Cerebellar cortex (tissue), 1 donor: ENCODE measurements around the gene MAL.

Experiments used
- DNase-seq: peaks from one replicate; pipeline ENCODE4 v3.0.0-alpha.2; 2015; ENCODE audit warnings: low spot score

Gene MAL

DNA sequence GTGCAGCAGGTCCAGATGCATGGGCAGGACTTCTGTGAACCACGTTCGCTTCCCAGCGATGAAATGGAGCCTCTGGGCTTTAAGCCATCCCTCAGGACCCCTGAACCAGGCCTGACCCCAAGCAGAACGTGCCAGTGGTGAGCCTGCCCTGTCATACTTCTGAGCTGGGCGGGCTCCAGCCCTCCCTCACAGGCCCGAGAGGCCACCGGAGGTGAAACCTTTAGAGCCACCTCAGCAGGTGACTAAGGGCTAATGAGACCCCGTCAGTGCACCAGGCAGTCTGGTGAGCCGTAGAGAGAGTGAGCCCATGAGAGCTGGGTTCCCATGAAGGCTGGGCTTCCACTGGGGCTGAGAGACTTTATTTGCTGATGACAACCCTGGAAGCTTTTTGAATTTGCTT, 8.9 kb upstream of the MAL start:
- no peak for DNase-seq

DNA sequence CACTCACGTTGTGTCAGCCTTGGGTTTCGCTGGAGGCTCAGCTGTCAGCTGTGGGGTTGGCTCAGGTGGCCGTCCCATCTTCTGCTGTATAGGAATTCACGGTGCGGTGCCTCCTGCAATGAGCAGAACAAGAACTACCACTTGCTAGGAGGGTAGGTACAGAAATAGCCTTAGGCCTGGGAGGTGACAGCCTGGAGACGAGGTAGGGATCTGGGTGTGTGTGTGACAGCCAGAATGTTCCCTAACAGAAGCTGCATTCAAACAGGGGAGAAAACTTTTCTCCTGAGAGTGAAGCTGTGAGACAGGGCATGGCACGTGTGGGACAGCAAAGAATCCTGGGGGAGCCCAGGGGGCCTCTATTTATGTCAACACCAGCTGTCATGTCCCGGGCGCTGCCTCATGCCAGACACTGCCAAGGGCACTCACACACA, 8.4 kb upstream of the MAL start:
- DNase-seq: no peak

- DNase-seq: no peak
These were observed 7.7 kb upstream of the MAL start for GRCh38 chr2:95017836-95018235.

- DNase-seq: no peak
These were observed 7.2 kb upstream of the MAL start for GRCh38 chr2:95018301-95018700.

- no peak for DNase-seq
These were observed 6.5 kb upstream of the MAL start for GRCh38 chr2:95018861-95019550.

DNA sequence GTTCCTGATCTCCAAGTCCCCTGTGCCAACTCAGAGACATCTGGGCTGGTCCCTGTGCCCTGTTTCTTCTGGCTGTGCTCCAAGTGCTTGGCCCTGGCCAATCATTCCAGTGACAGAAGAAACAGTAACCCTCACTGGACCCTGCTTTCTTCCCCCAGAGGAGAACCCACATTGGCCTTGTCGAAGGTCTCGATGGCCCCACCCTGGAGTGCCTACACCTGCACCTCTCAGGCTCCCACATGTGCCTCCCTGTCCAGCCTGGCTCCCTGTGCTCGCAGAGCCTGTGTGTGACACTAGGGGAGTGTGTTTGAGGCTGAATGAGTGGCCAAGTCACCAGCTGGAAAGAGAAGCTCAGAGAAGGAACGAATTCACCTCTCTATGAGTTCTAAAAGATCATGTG, 5.9 kb upstream of the MAL start:
- DNase-seq: no peak

DNA sequence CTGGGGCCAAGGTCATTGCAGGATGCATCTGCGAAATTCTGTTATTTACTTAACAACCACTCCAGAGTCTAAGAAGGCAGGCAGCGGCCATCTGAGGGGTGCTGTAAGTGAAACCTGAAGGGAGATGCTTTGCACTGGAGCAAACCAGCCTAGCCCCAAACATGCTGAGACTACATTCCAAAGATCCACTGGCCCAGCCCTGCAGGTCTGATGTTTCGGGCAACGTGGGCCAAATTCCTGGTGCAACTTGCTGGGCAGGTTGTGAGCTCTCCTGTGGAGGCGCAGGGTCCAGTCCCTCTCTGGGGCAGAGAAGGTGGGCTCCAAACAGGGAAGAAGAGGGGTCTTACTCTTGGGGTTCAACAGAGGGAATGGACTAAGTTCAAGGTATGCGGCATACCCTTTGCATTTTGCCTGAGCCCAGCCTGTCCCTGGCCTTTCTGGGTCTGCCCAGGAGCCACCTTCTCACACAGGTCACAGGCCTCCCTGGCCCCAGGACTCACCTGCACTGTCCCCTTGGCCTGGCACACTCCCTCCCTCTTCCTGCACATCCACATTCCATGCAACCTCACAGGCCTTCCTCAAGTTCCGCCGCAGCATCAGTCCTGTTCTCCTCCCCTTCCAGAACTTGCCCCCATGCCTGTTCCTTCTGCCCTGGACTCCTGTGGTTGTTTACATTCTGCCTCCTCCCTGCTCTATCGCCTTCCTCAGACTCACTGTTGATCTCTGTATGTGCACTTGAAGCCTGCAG, 5.1 kb upstream of the MAL start:
- DNase-seq: no peak

DNA sequence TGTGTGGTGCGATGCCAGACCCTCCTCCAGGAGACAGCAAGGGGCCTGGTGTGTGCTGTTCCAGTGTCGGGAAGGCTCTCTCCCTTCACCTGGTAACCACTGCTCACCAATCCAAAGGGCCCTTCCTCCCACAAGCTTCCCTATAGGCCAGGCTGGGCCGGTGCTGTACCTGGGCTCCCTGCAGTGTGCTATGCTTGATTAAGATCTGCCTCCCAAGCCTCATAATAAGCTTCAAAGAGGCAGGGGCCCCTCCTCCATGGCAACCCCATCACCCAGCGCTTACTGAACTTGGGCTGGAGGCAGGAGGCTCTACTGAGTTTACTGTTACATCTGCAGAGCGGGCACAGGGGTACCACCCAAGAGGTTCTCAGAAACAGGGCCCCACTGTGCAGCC, 4.5 kb upstream of the MAL start:
- DNase-seq: no peak

DNA sequence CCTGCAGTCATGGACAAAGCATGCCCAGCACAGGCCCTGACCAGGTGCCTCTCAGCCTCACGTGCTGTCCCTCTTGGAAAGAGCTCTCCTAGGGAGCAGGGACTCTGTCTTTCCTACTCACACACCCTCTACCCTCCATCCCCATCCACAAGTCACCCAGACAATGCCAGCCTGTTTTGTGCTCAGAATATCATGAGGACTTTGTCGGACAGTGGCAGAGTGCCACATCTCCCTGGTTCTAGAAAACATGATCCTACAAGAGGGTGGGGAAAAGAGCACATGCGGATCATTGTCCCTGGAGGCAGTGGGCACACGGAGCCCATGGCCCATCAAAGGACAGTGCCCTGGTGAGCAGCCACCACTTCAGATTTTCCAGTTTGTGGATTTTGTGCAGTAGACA, 3.7 kb upstream of the MAL start:
- no peak for DNase-seq

GRCh38 chr2:95022309-95023221, 2.9 kb upstream of the MAL start:
- DNase-seq: peak; percentile 33

DNA sequence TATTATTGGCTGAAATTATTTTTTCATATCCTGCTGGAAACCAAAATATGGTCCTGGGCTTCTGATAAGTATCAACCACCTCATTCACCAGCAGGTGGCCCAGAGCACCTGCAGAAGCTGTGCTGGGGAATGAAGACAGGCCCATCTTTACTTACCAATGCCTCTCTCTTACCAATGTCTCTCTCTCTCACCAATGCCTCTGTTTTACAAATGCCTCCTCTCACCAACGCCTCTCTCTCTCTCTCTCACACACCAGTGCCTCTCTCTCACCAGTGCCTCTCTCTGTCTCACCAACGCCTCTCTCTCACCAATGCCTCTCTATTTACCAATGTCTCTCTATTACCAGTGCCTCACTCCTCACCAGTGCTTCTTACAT, 2.3 kb upstream of the MAL start:
- no peak for DNase-seq

DNA sequence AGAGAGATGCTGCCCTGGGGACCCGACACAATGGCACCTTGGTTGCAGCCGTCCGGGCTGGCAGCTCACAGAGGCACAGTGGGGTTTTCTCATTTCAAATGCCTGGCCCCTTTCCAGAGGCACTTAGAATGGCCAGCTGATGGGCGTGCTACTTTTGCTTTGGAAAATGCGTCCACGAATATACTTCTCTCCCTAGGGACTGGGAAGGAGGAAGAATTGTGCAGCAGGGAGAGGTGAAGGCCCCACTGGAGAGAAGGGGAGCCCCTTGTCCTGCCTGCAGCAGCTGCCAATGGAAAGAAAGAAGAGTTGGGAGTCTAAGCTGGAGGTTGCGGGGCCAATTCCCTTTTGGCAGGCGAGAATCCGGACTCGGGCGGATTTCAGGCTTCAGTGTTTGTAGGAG, 1.1 kb upstream of the MAL start:
- no peak for DNase-seq

DNA sequence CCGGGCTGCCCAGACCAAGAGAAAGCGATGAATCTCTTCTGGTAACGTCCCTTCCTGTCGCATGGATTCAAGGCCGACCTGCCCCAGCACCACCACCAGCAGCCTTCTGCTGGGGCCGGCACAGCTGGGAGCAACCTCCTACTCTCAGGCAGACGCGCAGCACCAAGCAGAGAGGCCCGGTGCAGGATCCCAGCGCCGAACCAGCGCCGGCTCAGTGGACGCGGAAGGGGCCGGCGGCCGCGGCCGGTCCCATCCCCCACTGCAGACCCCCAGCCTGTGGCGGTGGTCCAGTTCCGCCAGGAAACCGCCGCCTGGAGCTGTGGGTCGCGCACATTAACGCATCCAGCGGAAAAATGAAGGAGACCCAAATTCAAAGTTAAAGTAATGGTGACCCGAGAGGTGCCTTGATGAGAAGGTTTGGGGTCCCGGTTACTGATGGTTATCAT, 525 bp upstream of the MAL start:
- DNase-seq: no peak

GRCh38 chr2:95026471-95027368, 1.2 kb downstream of the MAL start:
- DNase-seq: no peak

DNA sequence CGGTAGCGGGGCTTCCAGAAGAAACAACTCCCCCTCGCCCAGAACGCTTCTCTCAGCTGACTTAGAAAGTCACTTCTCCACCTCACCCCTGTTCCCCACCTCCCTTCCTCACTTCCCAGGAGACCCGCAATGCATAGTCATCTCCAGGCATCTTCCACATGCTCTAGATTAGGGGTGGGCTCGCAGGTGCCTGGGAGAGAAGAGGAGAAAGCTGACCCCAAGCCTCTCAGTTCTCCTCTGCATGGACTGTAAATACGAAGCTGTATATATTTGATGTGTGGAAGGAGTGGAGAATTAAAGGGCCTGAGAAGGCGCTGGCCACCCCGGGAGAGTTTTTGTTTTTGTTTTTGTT, 1.8 kb downstream of the MAL start:
- DNase-seq: no peak

GRCh38 chr2:95029898-95030341, 4.4 kb downstream of the MAL start:
- DNase-seq: no peak

- no peak for DNase-seq
These were observed 5.0 kb downstream of the MAL start for GRCh38 chr2:95030496-95030895.

DNA sequence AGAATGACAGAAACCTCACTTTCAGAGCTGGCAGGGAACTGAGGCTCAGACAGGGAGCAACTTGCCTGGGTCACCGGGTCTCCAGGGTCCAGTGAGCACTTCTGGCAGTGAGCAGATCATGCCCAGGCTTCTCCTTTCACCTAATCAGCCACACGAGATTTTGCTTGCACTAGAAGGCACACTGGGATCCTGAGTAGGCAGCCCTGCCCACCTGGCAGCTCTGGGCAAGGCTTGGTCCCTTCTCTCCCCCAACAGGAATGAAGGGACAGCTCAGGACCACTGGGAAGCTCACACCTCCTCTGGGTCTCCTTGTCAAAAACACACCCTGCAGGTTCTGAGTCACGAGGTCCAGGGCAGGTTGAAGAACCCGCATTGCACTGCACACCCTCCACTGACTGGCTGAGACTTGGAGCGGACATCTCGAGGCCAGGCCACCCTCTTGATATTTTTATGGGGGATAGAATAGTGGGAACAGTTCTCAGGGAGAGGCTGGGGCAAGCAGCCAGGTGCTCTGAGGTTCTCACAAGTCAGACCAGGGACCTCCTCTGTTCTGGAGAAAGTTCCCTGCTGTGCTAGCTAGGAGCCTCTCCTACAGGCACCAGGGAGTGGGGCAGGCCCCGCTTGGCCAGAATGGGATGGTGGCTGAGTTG, 5.7 kb downstream of the MAL start:
- no peak for DNase-seq

- no peak for DNase-seq
These were observed 6.2 kb downstream of the MAL start for GRCh38 chr2:95031726-95032116.

GRCh38 chr2:95032341-95032740, 6.8 kb downstream of the MAL start:
- no peak for DNase-seq
